Loucy (cell line): Measurements from ENCODE around the gene CCDC13.

ENCODE experiments used
- H2AFZ ChIP-seq: fragments of 200-600 bp; sonication (generic); 2 replicates; pipeline ENCODE4 v1.6.0; 2016; ENCODE audit warnings: antibody characterized with exemption, mild to moderate bottlenecking, low read length, moderate library complexity
- H3F3A ChIP-seq: fragments of 200-600 bp; 2 replicates; pipeline ENCODE4 v1.6.0; 2016; ENCODE audit warnings: antibody characterized with exemption, low read depth, mild to moderate bottlenecking
- H3K27me3 ChIP-seq: fragments of 200-600 bp; sonication (generic); 2 replicates; pipeline ENCODE4 v1.6.1; 2014; ENCODE audit warnings: low read length, mild to moderate bottlenecking; ENCODE audit not compliant: insufficient read depth, poor library complexity, severe bottlenecking
- H3K36me3 ChIP-seq: fragments of 200-600 bp; sonication (generic); 2 replicates; pipeline ENCODE4 v1.6.1; 2016; ENCODE audit warnings: low read length; ENCODE audit not compliant: insufficient read depth
- H3K4me1 ChIP-seq: fragments of 200-600 bp; sonication (generic); 2 replicates; pipeline ENCODE4 v1.5.1; 2014; ENCODE audit warnings: low read length, mild to moderate bottlenecking; ENCODE audit not compliant: insufficient read depth, poor library complexity, severe bottlenecking
- H3K4me2 ChIP-seq: fragments of 200-600 bp; sonication (generic); 2 replicates; pipeline ENCODE4 v1.6.0; 2014; ENCODE audit warnings: antibody characterized with exemption, low read length, low read depth, mild to moderate bottlenecking; ENCODE audit not compliant: poor library complexity, severe bottlenecking
- H3K4me3 ChIP-seq: fragments of 200-600 bp; sonication (generic); 2 replicates; pipeline ENCODE4 v1.5.1; 2014; ENCODE audit warnings: low read length, mild to moderate bottlenecking, mixed read lengths; ENCODE audit not compliant: poor library complexity, severe bottlenecking
- H3K79me2 ChIP-seq: fragments of 200-600 bp; sonication (generic); 2 replicates; pipeline ENCODE4 v1.6.1; 2014; ENCODE audit warnings: low read length; ENCODE audit not compliant: insufficient read depth
- H3K9ac ChIP-seq: fragments of 200-600 bp; sonication (generic); 2 replicates; pipeline ENCODE4 v1.6.0; 2014; ENCODE audit warnings: mild to moderate bottlenecking, low read depth, low read length, moderate library complexity; ENCODE audit not compliant: poor library complexity, severe bottlenecking
- H3K9me2 ChIP-seq: fragments of 200-600 bp; sonication (generic); replicated peaks from 2 replicates; pipeline ENCODE4 v1.6.1; 2016; ENCODE audit warnings: low read depth, low read length, mixed read lengths
- H3K9me3 ChIP-seq: fragments of 200-600 bp; sonication (generic); 2 replicates; pipeline ENCODE4 v1.6.1; 2014; ENCODE audit warnings: mild to moderate bottlenecking, antibody characterized with exemption, low read length, low read depth; ENCODE audit not compliant: insufficient read depth
- H4K20me1 ChIP-seq: fragments of 200-600 bp; sonication (generic); 2 replicates; pipeline ENCODE4 v1.6.0; 2014; ENCODE audit warnings: antibody characterized with exemption, low read length, mild to moderate bottlenecking; ENCODE audit not compliant: insufficient read depth, poor library complexity, severe bottlenecking
- EZH2phosphoT487 ChIP-seq: fragments of 200-600 bp; IDR thresholded peaks from 2 replicates; pipeline ENCODE4 v1.6.1; 2018; ENCODE audit warnings: antibody characterized with exemption, mild to moderate bottlenecking, moderate library complexity, borderline replicate concordance
- TF ChIP-seq, protein P1 (sequence below): fragments of 200-600 bp; sonication (generic); conservative IDR thresholded peaks from 2 replicates; pipeline ENCODE4 v1.5.1; 2014; ENCODE audit warnings: mild to moderate bottlenecking, antibody characterized with exemption, low read length

CCDC13 gene

DNA sequence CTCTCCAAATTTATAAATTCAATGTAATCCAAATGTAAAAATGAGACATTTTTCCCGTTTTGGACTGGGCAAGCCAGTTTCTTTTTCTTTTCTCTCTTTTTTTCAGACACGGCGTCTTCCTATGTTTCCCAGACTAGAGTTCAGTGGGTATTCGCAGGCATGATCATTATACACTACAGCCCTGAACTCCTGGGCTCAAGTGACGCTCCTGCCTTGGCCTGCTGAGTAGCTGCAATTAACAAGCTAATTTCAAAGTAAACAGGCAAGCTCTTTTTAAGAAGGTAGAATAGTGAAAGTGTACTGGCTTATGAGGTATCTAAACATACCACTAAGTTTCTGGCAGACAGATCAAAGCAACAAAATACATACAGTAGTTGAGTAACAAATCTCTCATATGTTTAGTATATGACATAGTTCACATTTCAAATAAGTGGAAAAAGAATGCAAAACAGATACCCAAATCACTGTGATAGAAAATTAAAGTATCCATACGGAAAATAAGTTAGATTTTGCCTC, 17.7 kb upstream of the CCDC13 start:
- Histone ChIP-seq H3K4me1 (no peaks in the 10 kb centered on the region), H4K20me1 (peaks cover 3% of the 10 kb centered on the region), H3K9ac (no peak overlapping the region), H3F3A (no peaks in the 10 kb centered on the region), H3K9me3 (no peaks in the 10 kb centered on the region), H3K36me3 (peaks cover 20% of the 10 kb centered on the region; the same call in 1 of the 2 replicates), H3K4me3 (no peak overlapping the region), H3K9me2 (no peaks in the 10 kb centered on the region), H3K27me3 (no peaks in the 10 kb centered on the region), H3K79me2 (peaks cover 18% of the 10 kb centered on the region), H2AFZ (no peak overlapping the region), H3K4me2 (peak overlapping the region; percentile 3)
- TF ChIP-seq, protein P1, sequence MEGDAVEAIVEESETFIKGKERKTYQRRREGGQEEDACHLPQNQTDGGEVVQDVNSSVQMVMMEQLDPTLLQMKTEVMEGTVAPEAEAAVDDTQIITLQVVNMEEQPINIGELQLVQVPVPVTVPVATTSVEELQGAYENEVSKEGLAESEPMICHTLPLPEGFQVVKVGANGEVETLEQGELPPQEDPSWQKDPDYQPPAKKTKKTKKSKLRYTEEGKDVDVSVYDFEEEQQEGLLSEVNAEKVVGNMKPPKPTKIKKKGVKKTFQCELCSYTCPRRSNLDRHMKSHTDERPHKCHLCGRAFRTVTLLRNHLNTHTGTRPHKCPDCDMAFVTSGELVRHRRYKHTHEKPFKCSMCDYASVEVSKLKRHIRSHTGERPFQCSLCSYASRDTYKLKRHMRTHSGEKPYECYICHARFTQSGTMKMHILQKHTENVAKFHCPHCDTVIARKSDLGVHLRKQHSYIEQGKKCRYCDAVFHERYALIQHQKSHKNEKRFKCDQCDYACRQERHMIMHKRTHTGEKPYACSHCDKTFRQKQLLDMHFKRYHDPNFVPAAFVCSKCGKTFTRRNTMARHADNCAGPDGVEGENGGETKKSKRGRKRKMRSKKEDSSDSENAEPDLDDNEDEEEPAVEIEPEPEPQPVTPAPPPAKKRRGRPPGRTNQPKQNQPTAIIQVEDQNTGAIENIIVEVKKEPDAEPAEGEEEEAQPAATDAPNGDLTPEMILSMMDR = no peak
- no peak for TF ChIP-seq EZH2phosphoT487

DNA sequence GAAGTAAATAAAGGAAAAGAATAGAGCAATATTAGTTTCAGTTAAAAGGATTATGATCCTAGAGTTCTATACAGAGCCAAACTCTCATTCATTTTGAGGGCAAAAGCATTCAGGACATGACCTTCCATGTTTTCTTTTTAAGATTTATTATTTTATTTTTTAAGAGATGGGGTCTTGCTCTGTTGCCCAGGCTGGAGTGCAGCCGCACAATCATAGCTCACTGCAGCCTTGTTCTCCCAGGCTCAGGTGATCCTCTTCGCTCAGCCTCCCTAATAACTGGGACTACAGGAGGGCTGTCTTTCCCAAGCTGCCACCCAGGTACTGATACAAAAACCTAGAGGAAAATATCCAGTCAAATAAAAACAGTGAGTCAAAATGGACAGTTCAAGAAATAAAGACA, 13.6 kb upstream of the CCDC13 start:
- Histone ChIP-seq H3K79me2 (peaks cover 6% of the 10 kb centered on the region; the same call in 1 of the 2 replicates), H3K9me3 (no peaks in the 10 kb centered on the region), H3F3A (no peaks in the 10 kb centered on the region), H3K9ac (no peak overlapping the region), H3K4me3 (no peak overlapping the region), H3K36me3 (peaks cover 20% of the 10 kb centered on the region; the same call in 1 of the 2 replicates), H4K20me1 (no peaks in the 10 kb centered on the region), H2AFZ (no peak overlapping the region), H3K4me2 (no peak overlapping the region), H3K27me3 (no peaks in the 10 kb centered on the region), H3K9me2 (no peaks in the 10 kb centered on the region), H3K4me1 (no peaks in the 10 kb centered on the region)
- TF ChIP-seq EZH2phosphoT487 = no peak
- TF ChIP-seq, protein P1 = no peak

DNA sequence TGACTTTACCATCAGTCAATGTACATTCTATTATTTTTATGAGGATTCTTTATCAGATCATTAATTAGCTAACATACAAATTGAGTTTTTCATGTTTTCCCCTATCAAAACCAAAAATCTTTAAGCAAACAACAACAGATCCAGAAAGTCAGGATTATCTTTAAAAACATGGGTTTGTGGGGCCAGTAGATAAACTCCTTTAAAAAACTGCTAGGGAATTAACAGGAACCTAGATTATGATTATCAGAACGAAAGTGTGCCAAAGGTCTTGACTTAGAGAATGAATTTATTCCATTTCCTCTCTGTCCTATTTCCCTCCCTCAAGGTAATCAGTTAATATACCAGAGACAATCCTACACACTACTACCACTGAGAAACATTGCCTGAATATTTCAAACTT, 13.2 kb upstream of the CCDC13 start:
- Histone ChIP-seq H4K20me1 (no peaks in the 10 kb centered on the region), H3K4me2 (no peak overlapping the region), H3K9ac (no peak overlapping the region), H3K27me3 (no peaks in the 10 kb centered on the region), H3K9me3 (no peaks in the 10 kb centered on the region), H3K4me1 (no peaks in the 10 kb centered on the region), H3K79me2 (peaks cover 6% of the 10 kb centered on the region; the same call in 1 of the 2 replicates), H3K36me3 (peaks cover 20% of the 10 kb centered on the region; the same call in 1 of the 2 replicates), H3K9me2 (no peaks in the 10 kb centered on the region), H2AFZ (no peak overlapping the region), H3F3A (no peaks in the 10 kb centered on the region), H3K4me3 (no peak overlapping the region)
- no peak for TF ChIP-seq EZH2phosphoT487
- TF ChIP-seq, protein P1 = no peak
